AG04450 (cell line): ENCODE measurements around the gene VAV1. TPM values are rescaled to one million over a fixed set of nuclear protein-coding genes. Genes with fewer than 3 reads are reported as not detected.

Experiments
- CTCF ChIA-PET: fragments of 300-600, 350-600 bp; formaldehyde crosslinking; extraction: SDS; loops from one replicate; lab custom pipeline; 2022; ENCODE audit warnings: antibody characterized with exemption, inconsistent platforms; lab: Charles Lee
- POLR2A ChIA-PET: fragments of 350-600 bp; formaldehyde crosslinking; extraction: SDS; loops from one replicate; lab custom pipeline; 2021; ENCODE audit warnings: antibody characterized with exemption, inconsistent platforms; lab: Yijun Ruan, JAX
- DNase-seq: peaks from one replicate; pipeline ENCODE4 v3.0.0-alpha.2; 2011; ENCODE audit warnings: low read depth, low spot score
- H3K27ac ChIP-seq: one replicate; pipeline ENCODE4 v1.5.1; 2012; ENCODE audit warnings: low read depth, low read length, control low read depth
- H3K27me3 ChIP-seq: one replicate; pipeline ENCODE4 v1.6.0; 2012; ENCODE audit warnings: low read length; ENCODE audit not compliant: control insufficient read depth, insufficient read depth
- H3K4me3 ChIP-seq: 2 replicates; pipeline ENCODE4 v1.5.1; 2011; ENCODE audit warnings: mild to moderate bottlenecking, low read depth, low read length, control low read depth
- H3K9me3 ChIP-seq: 2 replicates; pipeline ENCODE4 v1.5.1; 2012; ENCODE audit warnings: low read length; ENCODE audit not compliant: control insufficient read depth, insufficient read depth
- polyA plus RNA-seq: library from polyadenylated mRNA; depleted of rRNA; stranded (reverse); fragments of >200 nt; gene quantifications from 2 replicates; pipeline ENCODE4 v1.2.3, GENCODE V29; 2011
- TF ChIP-seq, protein P1 (sequence below): IDR thresholded peaks from 2 replicates; pipeline ENCODE4 v1.5.1; 2011; ENCODE audit warnings: low read depth, low read length, control low read depth, inconsistent platforms

The VAV1 gene
- polyA plus RNA-seq, 1 experiment: not detected

DNA sequence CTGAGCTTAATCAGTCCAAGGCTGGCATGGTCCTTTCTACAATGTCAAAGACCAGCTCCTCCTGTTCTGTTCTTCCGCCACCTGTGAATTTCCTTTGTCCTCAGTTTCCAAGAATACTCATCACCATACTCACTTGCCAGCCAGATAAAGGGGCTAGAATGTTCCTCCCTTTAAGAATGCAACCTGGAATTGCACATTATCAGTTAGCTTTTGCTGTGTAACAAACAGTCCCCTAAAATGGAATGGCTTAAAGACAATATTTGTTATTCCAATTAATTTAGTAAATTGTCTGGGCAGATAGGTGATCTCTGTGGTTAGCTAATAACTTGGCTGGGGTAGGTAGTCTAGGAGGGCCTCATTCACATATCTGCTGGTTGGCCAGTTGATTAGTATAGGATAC is 36.0 kb downstream of the VAV1 start:
- no peak for DNase-seq
- Histone ChIP-seq H3K27ac (no peak overlapping the region), H3K9me3 (no peaks in the 10 kb centered on the region; the same call in 1 of the 2 replicates), H3K4me3 (no peak overlapping the region), H3K27me3 (no peaks in the 10 kb centered on the region)
- TF ChIP-seq, protein P1, sequence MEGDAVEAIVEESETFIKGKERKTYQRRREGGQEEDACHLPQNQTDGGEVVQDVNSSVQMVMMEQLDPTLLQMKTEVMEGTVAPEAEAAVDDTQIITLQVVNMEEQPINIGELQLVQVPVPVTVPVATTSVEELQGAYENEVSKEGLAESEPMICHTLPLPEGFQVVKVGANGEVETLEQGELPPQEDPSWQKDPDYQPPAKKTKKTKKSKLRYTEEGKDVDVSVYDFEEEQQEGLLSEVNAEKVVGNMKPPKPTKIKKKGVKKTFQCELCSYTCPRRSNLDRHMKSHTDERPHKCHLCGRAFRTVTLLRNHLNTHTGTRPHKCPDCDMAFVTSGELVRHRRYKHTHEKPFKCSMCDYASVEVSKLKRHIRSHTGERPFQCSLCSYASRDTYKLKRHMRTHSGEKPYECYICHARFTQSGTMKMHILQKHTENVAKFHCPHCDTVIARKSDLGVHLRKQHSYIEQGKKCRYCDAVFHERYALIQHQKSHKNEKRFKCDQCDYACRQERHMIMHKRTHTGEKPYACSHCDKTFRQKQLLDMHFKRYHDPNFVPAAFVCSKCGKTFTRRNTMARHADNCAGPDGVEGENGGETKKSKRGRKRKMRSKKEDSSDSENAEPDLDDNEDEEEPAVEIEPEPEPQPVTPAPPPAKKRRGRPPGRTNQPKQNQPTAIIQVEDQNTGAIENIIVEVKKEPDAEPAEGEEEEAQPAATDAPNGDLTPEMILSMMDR: no peak
- POLR2A ChIA-PET: no interaction called here
- CTCF ChIA-PET: no interaction called here

DNA sequence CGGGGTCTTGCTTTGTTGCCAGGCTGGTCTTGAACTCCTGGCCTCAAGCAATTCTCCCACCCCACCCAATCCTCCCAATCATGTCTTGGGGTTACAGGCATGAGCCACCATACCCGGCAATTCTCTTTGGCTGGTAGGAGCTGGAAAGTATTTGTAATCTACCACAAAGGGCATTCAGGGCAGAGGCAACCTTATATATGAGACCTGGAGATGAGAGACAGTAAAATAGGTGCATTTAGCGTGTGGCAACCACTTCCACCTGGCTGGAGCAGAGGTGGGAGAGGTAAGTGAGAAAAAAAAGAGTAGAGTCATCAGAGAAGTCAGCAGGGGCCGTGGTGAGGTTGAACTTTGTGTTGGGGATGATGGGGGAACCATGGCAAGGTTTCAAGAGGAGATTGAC is 36.8 kb downstream of the VAV1 start:
- CTCF ChIA-PET: interaction anchor here (0.6 kb wide), 1 partner anchor 298 kb away, joined by 3 read pairs; no protein-coding TSS in a partner anchor
- TF ChIP-seq, protein P1: no peak
- no peak overlapping the region for H3K4me3 ChIP-seq
- no peaks in the 10 kb centered on the region; the same call in 1 of the 2 replicates for H3K9me3 ChIP-seq
- no peak for DNase-seq
- no peak overlapping the region for H3K27ac ChIP-seq
- no peaks in the 10 kb centered on the region for H3K27me3 ChIP-seq
- POLR2A ChIA-PET: no interaction called here

DNA sequence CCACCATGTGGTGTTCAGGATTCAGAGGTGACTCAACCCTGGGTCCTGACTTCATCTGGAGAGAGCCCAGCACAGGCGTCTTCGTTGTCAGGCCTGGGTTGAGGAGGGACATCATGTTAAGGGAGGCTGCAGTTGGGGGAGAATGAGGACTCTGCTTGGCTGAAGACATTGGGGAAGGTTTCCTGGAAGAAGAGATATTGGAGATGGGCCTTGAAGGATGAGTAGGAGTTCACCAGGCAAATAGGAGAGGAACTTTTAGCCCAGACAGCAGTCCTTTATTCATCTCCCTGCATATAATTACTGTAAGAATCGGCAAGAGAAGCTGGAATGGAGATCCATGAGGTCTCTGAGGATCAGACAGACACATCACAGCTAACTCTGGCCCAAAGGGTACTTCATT is 38.9 kb downstream of the VAV1 start:
- Histone ChIP-seq H3K27ac (no peak overlapping the region), H3K9me3 (peaks cover 3% of the 10 kb centered on the region; the same call in 1 of the 2 replicates), H3K4me3 (no peak overlapping the region), H3K27me3 (no peaks in the 10 kb centered on the region)
- ChIA-PET POLR2A (no interaction called here), CTCF (interaction anchor here (0.6 kb wide), 1 partner anchor 270 kb away, joined by 3 read pairs; no protein-coding TSS in a partner anchor)
- TF ChIP-seq, protein P1: no peak
- no peak for DNase-seq

DNA sequence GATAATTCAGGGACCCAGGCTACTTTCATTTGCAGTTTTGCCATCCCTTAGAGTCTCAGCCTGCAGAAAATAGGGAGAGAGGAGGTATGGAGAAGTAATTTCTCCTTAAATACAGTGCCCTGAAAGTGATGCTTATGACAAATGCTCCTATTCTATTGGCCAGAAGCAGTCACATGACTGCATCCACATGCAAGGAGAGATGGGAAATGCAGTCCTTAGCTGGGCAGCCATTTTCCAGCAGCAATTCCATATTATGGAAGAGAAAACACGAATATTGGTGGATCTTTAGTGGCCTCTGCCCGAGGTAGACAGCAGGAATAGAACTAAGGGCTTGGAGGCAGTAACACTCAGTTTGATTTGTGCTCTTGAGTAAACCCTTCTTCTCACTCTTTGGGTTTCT is 39.4 kb downstream of the VAV1 start:
- no peak for DNase-seq
- peaks cover 8% of the 10 kb centered on the region for H3K9me3 ChIP-seq
- no peaks in the 10 kb centered on the region for H3K27me3 ChIP-seq
- CTCF ChIA-PET: no interaction called here
- POLR2A ChIA-PET: interaction anchor here (0.6 kb wide), 1 partner anchor 12 kb away, joined by 3 read pairs; no protein-coding TSS in a partner anchor
- no peak overlapping the region for H3K27ac ChIP-seq
- H3K4me3 ChIP-seq: no peak overlapping the region
- TF ChIP-seq, protein P1: no peak

DNA sequence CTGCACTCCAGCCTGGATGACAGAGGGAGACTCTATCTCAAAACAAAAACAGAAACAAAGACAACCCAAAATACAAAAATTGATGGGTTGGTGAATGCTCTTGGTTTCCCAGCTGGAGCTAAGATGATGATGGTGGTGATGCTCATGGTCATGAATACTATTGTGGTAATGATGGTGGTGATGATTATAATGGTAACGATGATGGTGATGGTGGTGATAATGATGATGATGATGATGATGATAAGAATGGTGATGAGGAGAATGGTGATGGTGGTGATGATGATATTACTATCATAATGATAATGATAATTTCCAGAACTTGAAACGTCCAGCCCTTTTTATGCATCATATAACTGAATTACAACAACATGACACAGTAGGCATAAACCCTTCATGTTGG is 40.1 kb downstream of the VAV1 start:
- Histone ChIP-seq H3K27ac (no peak overlapping the region), H3K4me3 (no peak overlapping the region), H3K9me3 (peaks cover 13% of the 10 kb centered on the region), H3K27me3 (no peaks in the 10 kb centered on the region)
- POLR2A ChIA-PET: interaction anchor here (0.6 kb wide), 1 partner anchor 11 kb away, joined by 3 read pairs; no protein-coding TSS in a partner anchor
- TF ChIP-seq, protein P1: no peak
- CTCF ChIA-PET: interaction anchor here (1.6 kb wide), 1 partner anchor 51 kb away, joined by 4 read pairs; no protein-coding TSS in a partner anchor
- DNase-seq: no peak
